ENCODE data around the gene MUSK. TPM values are rescaled to one million over a fixed set of nuclear protein-coding genes. Genes with fewer than 3 reads are reported as not detected.
A peak's percentile ranks its signal among the peaks of the same experiment; 100 is the strongest.

MUSK gene
- total and polyA plus RNA-seq, 2 of the 4 experiments (the other 2 are of a cell fraction) = 0.07 to 0.18 TPM

GRCh38 chr9:110650991-110651411 lies 17.6 kb upstream of the MUSK start:
- no peak overlapping the region for H3K18ac ChIP-seq (ENCODE audit: low read depth, low read length)
- no CpG with 5 or more reads among the region's 6 CpGs for WGBS, 2 experiments (ENCODE audit: extremely low coverage in 2 of 2, insufficient read length in 1 of 2)
- H4K20me1 ChIP-seq (ENCODE audit: insufficient read depth, low read length) = no peaks in the 10 kb centered on the region
- no peaks in the 10 kb centered on the region for H3K27me3 ChIP-seq (ENCODE audit: control insufficient read depth, insufficient read depth, low read length)
- peak; percentile 99 for DNase-seq
- H3K56ac ChIP-seq (ENCODE audit: extremely low read depth, insufficient read depth, low read length) = peak overlapping the region; percentile 63; the same call in 1 of the 2 replicates
- H2BK15ac ChIP-seq (ENCODE audit: low read depth, low read length) = no peak overlapping the region
- peak; percentile 97 for TF ChIP-seq BHLHE40 (IDR thresholded peaks at IDR 0.05; ENCODE audit: low read depth, low read length)
- peak; percentile 83 for TF ChIP-seq CEBPB (IDR thresholded peaks at IDR 0.05; ENCODE audit: low read depth, low read length)
- 0 out of 2 replicates have a peak, but pooled peaks have one; percentile 7 for TF ChIP-seq SMC3 (IDR thresholded peaks at IDR 0.05; ENCODE audit: low read depth, low read length)
- peak; percentile 71; the same call in 1 of the 2 replicates for TF ChIP-seq FOS (IDR thresholded peaks at IDR 0.05; ENCODE audit: low read depth, low read length)
- no peak for TF ChIP-seq CTCF (conservative IDR thresholded peaks at IDR 0.05; ENCODE audit: low read depth, low read length)
- TF ChIP-seq RAD21 (IDR thresholded peaks at IDR 0.05; ENCODE audit: low read length) = no peak
- peak; percentile 75 for TF ChIP-seq USF2 (IDR thresholded peaks at IDR 0.05; ENCODE audit: low read depth, low read length)
- peak; percentile 90 for TF ChIP-seq RCOR1 (IDR thresholded peaks at IDR 0.05; ENCODE audit: insufficient replicate concordance, low read length)
- no peak overlapping the region for H3K9ac ChIP-seq (ENCODE audit: low read depth, low read length)
- H2BK120ac ChIP-seq (ENCODE audit: low read depth, low read length) = peak overlapping the region; percentile 100
- no peak overlapping the region for H3K14ac ChIP-seq (replicated peaks; ENCODE audit: low read depth, low read length)
- ChIA-PET POLR2A (ENCODE audit: unreplicated experiment) (interaction anchor here (0.6 to 1.0 kb wide), 2 partner anchors 284 to 384 kb away, joined by 4 to 8 read pairs; no protein-coding TSS in a partner anchor), CTCF (no interaction called here)
- no peak overlapping the region for H2AK9ac ChIP-seq (replicated peaks; ENCODE audit: low read depth, low read length, poor library complexity)
- no peak overlapping the region for H4K91ac ChIP-seq (ENCODE audit: insufficient read depth, low read depth, low read length)
- H3K4ac ChIP-seq (ENCODE audit: low read depth, low read length) = peak overlapping the region; percentile 49; the same call in 1 of the 2 replicates
- peak overlapping the region in 1 of 2 experiments; percentile 91; a peak in 2 of 4 replicates for H4K8ac ChIP-seq (ENCODE audit: low read depth in 2 of 2, low read length in 2 of 2)
- intact Hi-C loops (cut with micrococcal nuclease) = loop anchor here (1.0 to 5.0 kb wide), 4 partner anchors 92 to 386 kb away; partner anchors contain the start of gene LPAR1
- H3K4me2 ChIP-seq (ENCODE audit: low read depth, low read length) = no peak overlapping the region
- peaks cover 15% of the 10 kb centered on the region for H3K9me1 ChIP-seq (ENCODE audit: insufficient read depth, low read length)
- in situ Hi-C loops (cut with MboI; ENCODE audit: low sequenced_read_pairs) = no loop called here
- no peak overlapping the region; the same call in 1 of the 2 replicates for H2BK20ac ChIP-seq (ENCODE audit: low read depth, low read length)
- H3K4me3 ChIP-seq (ENCODE audit: insufficient read depth, low read depth, low read length) = no peak overlapping the region
- H2AK5ac ChIP-seq (ENCODE audit: low read depth, low read length) = no peak overlapping the region
- dilution Hi-C loops (cut with HindIII; ENCODE audit: low sequenced_read_pairs, unreplicated experiment) = no loop called here
- H3K4me1 ChIP-seq (ENCODE audit: control insufficient read depth, insufficient read depth, low read length) = peaks cover 17% of the 10 kb centered on the region
- H3K79me1 ChIP-seq (ENCODE audit: low read depth in 1 of 2, low read length in 2 of 2) = peaks cover 0 to 22% of the 10 kb centered on the region in 2 experiments; a peak in 2 of 4 replicates
- H2AFZ ChIP-seq (replicated peaks; ENCODE audit: low read length, poor library complexity) = no peak overlapping the region
- peak overlapping the region; percentile 94; the same call in 1 of the 2 replicates for H3K27ac ChIP-seq (ENCODE audit: insufficient read depth, low read length)
- no peak overlapping the region for H4K5ac ChIP-seq (ENCODE audit: low read depth, low read length)
- no peak overlapping the region for H3K23ac ChIP-seq (ENCODE audit: low read depth, low read length)
- H3K9me3 ChIP-seq (ENCODE audit: control insufficient read depth, insufficient read depth, low read length) = no peaks in the 10 kb centered on the region
- H3K36me3 ChIP-seq (ENCODE audit: control insufficient read depth, insufficient read depth, low read length) = no peaks in the 10 kb centered on the region
- peak overlapping the region; percentile 99 for H2BK5ac ChIP-seq (ENCODE audit: low read depth, low read length, poor library complexity, severe bottlenecking)
- peak; percentile 75 for ATAC-seq (ENCODE audit: low read depth)
- no TSS peak for BruUV-seq (replicated peaks)

Data from IMR-90 (cell line).